Left ventricle myocardium superior (tissue), 1 donor: ENCODE data around the gene HPS1. TPM values are rescaled to one million over a fixed set of nuclear protein-coding genes. Genes with fewer than 3 reads are reported as not detected.

Experiments
- ATAC-seq: fragments of 200-7000 bp; cut with Tn5 transposase; one replicate; pipeline ENCODE4 v1.9.1; 2020; ENCODE audit warnings: mild to moderate bottlenecking, moderate library complexity
- DNase-seq: peaks from one replicate; pipeline ENCODE4 v3.0.0-alpha.2; 2020
- intact Hi-C: fragments of 100-400 bp; cut with micrococcal nuclease; formaldehyde crosslinking; loops from one replicate; pipeline ENCODE4 v1.11.0; 2022
- total RNA-seq: library from RNA; stranded (reverse); fragmentation: NEBNext Ultra II Directional; extraction: Animal tissue kit (Norgen Biotek cat#: 25700); gene quantifications from one replicate; pipeline ENCODE4 v1.2.1, GENCODE V29; 2021
- donor health status: DM: no; HTN: yes; CAD: no; lungs with severe emphysema.

The HPS1 gene
- total RNA-seq, 1 donor from 2014 or later = 28.9 TPM

DNA sequence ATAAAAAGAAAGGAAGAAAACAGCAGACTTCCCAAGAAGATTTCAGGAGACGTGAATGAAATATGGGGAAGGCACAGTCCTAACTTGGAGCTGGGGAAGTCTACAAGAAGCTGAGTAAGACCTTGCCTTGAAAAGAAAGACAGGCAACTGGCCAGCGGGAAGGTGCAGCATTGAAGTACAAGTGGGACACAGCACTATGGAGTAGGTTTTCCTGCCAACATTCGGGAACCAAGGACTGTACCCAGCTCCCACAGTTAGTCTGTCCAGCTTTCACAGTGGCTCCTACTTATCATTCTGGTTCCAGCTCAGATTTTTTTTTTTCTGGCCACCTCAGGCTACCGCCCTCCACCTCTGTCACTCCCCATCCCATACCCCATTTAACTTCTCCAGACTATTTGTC, 10.0 kb downstream of the HPS1 start:
- intact Hi-C loops = no loop called here
- peak; percentile 91 for ATAC-seq

DNA sequence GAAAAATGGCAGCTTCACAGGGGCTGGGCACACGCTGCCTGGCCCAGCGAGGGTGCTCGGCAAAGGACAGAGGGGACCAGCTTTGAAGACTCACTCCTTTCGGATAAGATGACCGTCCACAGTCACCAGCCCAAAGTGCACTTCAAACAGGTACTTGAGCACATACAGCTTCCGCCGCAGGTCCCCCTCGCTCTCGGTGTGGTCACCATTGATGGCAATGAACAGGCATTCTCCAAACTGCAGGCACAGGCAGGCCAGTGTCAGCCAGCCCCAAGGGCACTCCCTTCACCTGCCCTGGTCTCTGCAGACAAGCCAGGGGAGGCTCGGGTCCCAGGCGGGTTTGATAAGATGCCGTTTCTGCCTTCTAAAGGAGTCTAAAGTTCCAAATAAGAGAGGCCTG, 11.6 kb downstream of the HPS1 start:
- ATAC-seq (no peak), DNase-seq (no peak)
- intact Hi-C loops = no loop called here

More for the DNA sequence above, 10.0 kb downstream of the HPS1 start:
- DNase-seq = no peak

DNA sequence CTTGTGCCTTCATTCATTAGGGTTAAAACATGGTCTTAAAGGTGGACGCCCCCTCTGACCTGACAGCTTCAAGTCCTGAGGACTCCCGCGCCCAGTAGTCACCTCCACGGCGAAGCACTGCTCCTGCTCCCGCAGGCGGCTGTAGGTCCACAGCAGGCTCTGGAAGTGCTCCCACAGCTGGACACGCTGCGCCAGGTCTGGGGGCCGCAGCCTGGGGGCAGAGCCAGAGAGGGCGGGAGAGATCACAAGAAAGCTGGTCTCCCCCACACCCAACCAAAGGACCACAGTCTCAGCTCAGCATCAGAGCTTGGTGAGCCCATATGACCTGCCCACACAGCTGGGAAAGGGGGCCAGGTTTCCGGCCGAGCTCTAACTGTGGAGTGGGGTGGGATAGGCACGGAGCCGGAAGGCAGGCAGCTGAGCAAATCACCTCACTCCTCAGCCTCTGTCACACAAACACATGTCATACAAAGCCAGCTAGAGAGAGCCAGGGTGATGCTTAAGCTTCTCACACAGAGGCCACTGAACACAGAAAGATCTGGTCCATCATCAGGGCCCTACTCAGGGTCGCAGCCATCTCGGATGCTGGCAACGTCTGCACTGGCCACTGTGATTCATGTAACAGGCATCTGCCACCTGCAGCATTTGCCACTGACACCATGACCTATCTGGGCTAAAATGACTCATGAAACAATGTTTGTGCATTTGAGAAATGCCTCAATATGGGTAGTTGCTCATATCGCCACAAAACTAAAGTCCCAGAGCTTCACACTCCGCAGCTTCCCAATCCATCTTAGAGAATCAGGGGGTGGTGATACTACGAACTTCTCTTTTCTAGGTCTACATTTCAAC, 12.6 kb downstream of the HPS1 start:
- ATAC-seq (no peak), DNase-seq (no peak)
- intact Hi-C loops = no loop called here

DNA sequence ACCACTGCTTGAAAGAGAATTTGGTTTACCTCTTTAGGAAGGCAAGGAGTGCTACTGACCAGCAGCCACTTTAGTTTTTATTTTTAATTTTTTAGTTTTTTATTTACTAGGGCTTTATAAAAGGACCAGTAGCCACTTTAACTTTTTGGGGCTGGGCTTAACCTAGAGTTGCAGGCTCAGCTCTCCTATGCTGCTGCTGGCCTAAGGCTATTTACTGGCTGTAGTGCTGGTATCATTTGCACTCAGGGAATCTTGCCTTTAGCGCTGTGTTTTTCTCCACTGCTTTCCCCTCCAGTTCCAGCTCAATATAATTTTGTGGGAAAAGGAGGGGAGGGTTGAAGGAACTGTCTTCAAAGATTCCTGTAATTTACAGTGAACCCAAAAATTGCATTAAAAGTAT, 13.4 kb downstream of the HPS1 start:
- DNase-seq (no peak), ATAC-seq (no peak)
- intact Hi-C loops = no loop called here

DNA sequence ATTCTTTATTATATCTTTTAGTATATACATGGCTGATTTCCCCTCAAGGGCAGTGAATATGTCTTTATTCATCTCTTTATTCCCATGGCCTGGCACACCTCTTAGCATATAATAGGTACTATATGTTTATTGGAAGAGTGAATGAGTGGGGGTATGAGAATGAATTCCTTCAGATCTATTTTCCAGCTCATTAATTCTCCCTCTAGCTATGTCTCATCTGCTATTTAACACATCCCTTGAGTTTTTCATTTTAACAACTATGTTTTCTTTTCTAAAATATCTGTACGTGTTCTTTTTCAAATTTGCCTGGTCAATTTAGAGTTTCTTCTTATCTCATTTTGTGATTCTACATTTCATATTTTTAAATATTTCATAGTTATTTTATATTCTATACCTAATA, 14.4 kb downstream of the HPS1 start:
- intact Hi-C loops = no loop called here
- ATAC-seq (no peak), DNase-seq (no peak)

DNA sequence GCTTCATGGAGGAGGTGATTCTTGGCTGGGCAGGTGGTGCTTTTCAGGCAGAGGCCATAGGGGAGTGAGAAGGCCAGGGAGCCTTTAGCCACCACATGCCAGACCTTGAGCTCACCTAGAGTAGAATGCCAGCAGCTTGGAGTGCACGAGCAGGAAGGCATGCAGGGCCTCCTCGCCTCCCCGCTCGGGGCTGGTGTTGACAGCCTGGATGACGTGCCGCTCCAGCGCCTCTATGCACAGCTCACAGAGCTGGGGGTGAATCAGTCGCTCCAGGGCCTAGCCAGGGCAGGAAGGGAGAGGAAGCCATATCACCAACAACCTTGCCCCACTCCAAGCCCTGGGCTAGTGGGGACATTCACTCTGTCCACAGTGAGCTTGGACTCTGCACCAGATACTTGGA, 15.7 kb downstream of the HPS1 start:
- DNase-seq = peak; percentile 88
- ATAC-seq = peak; percentile 98

DNA sequence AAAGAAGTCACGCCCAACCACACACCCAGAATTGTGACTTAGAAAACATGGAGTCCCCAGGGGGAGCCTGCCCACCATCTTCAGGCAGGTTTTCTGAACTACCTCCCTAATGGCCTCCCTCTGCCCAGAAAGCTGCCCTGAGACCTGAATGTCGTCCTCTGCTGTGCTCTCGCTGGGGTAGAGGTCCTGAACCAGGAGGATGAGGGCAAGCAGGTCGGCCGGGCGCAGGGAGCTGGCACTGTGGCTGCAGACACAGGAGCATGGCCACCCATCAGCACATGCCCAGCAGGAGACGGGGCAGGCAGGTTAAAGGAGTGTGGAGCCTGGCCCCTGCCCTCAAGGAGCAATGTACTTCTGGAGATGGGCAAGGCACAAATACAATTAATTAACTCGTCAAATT, 16.3 kb downstream of the HPS1 start:
- no peak for DNase-seq
- ATAC-seq = no peak
- intact Hi-C loops = no loop called here

More for the DNA sequence above, 15.7 kb downstream of the HPS1 start:
- intact Hi-C loops = no loop called here

DNA sequence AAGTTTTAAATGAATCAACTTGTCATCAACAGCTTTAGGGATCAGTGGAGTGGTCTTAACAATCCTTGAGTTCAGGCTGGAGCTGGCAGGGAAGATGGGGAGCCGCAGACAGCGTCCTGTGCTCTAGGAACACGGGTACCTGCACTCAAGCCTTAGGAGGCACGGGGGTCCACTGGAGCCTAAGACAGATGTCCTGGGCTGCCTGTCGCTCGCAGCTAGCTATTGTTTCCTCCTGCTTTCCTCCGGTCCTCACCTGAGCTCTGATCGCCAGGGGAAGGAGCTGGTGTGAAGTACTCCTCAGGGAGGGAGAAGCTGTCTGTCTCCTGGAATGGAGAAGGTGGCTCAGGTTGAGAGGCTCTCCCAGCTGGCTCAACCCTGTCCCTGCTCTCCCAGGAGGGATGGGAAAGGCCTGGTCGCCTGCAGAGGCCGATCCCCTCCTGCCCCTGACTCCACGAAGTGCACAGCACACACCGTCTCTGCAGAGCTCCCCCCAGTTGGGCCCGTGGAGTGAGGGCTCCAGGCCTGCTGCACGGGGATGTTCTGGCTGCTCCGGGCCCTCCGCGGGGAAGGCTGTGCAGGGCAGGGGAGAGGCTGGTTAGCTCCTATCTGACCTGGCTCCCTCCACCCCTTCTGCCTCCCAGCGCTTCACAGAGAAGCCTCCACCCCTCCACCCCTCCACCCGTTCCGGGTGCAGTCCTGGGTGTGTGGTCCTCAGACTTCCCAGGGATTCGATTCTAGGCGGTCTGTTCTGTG, 17.2 kb downstream of the HPS1 start:
- ATAC-seq (no peak), DNase-seq (no peak)
- intact Hi-C loops = no loop called here

DNA sequence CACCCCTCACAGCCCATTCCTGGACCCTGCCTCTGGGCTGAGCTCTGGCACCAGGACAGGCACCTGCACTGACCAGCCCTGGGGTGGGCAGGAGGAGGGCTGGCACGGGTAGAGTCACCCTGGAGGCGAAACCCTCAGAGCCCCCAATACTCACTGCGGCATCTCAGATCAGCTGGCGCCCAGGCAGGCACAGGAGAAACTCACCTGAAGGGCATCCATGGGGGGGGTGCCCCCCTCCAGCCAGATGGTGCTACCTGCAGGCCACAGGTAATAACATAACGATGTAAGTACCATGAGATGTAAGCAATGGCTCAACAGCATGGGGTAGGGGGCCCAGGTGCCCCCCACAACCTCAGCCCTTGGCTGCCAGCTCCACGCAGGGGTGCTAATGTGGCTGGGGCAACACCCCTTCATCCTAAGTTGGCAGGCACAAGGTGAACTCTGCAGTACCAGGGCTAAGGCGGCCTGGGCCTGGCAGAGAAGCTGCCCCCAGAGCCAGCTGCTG, 19.7 kb downstream of the HPS1 start:
- ATAC-seq (no peak), DNase-seq (no peak)
- intact Hi-C loops = no loop called here

DNA sequence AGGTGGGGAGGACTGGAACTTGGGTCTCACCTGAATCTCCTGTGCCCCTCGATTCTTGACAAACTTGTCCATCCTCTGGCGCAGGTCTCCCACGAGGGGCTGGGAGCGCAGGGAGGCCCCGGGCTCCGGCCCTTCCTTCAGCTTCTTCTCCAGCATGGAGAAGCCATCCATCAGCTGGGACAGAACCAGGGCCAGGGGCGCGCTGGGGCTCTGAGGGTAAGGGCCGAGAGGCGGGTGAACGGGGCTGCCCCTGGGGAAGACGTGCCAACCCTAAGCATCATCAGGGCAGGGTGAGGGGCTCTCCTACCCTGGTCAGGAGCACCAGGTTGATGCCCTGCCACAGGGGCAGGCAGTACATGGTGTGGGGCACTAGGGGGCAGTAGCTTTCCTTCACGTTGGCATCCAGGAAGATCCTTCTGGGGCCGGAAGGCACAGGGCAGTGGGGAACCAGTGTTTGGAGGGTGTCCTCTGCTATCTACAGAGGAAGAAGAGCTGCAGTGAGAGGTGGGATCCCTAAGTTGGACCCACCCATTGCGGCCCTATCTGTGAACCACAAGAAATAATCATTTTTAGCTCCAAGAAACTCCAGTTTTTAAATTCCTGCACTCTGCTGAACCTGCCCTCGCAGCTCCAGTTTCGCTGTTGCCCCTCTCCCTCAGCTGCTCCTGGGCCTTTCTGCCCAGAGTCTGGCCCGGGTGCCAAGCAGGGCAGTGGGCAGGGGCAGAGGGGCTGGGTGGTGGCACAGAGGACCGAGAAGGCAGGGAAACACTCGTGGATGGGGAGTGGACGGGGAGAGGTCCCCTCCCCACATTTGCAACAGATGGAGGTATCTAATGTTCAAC, 21.0 kb downstream of the HPS1 start:
- ATAC-seq (peak; percentile 60), DNase-seq (peak; percentile 61)
- intact Hi-C loops = no loop called here

DNA sequence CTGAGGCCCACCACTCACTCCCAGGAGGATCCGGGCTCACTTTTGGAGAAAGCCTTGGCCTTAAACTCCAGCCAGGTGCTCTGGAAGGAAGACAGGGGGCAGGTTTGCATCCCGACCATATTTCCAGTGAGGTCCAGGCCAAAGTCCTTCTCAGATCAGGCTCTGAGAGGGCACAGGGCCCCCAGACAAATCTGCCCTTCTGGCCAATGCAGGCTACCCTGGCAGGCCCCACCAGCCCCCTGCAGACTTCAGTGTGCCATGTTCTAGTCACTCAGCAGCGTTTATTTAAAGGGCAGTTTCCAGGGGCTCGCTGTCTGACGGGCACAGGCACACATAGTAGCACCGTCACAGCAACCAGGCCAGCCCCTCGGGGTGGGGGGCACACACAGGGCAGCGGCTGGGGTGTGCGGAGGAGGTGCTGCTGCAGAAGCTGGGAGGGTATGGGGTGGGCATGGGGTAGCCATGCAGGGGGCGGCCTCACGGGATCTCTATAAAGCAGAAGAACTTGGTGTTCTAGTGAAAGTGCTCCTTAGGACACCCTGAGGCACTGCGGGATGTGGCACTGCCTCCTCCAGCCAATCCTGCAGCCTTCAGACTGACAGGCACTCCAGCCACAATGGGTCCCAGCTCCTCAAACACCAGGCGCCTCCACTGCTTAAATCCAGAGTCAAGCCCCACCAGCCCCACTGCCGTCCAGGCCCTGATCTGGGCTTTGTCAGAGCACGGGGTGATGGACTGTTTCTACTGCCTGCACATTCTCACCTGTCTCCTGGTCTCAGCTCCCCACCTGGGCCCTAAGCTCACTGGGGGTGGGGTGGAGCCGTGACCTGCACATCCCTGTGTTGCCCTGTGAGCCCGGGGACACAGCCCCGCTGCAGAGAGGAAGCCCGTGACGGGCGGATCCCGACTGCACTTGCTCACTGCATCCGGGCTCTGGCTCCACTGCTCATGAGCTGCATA, 22.2 kb downstream of the HPS1 start:
- intact Hi-C loops = no loop called here
- no peak for ATAC-seq
- DNase-seq = no peak

DNA sequence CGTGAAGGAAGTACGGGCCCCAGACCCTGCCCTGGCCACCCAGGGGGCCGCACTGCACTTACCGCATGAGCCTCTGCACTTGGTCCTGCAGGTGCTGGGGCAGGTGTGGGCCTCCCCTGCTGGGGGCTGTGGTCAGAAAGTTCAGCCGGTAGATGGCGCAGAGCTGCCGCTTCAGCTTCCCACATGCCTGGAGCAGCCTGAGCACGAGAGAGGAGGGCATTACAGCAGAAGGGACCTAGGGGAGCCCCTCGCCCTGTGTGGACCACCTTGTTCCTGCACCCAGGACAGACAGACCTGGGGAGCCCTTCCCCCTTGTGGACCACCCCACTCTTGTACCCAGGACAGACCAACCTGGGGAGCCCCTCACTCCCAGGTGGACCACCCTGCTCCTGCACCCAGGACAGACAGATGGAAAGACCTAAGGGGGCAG, 23.0 kb downstream of the HPS1 start:
- no peak for DNase-seq

DNA sequence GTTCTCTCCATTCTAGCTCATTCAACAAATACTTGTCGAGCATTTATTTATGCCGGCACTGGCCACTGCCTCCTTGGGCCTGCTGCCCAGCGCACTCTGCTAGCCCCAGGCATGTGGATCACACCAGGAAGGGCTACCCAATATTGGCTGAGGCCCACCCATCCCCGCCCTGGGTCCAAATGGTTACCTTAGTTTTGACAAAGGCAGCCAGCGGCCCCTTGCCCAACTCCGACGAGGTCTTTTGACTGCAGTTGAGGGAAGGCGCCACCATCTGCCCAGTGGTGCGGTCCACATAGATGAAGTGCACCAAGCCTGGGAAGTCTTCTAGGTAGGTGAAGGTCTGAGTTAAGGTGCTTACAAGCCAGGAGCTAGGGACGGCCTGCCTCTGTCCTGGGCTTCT, 24.6 kb downstream of the HPS1 start:
- ATAC-seq (no peak), DNase-seq (no peak)
- intact Hi-C loops = no loop called here

More for the DNA sequence above, 23.0 kb downstream of the HPS1 start:
- intact Hi-C loops = no loop called here
- peak; percentile 35 for ATAC-seq

DNA sequence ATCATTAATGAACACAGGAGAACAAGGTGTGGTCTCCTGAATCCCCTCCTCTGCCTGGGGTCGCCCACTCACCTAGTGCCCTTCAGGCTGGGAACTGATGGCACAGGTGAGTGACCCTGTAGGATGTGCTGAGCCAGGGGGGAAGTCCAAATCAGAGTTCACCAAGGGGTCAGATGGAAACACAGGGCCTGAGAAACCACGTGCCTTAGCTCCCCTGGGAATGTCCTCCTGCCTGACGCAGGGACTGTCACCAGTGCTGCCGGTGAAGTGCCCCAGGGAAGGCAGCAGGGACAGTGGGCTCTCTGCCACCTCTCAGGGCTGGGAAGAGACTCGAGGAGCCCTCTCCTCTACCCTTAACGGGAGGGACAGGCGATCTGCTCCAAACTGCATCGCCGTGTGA, 25.9 kb downstream of the HPS1 start:
- peak; percentile 81 for ATAC-seq
- intact Hi-C loops = no loop called here
- peak; percentile 70 for DNase-seq

DNA sequence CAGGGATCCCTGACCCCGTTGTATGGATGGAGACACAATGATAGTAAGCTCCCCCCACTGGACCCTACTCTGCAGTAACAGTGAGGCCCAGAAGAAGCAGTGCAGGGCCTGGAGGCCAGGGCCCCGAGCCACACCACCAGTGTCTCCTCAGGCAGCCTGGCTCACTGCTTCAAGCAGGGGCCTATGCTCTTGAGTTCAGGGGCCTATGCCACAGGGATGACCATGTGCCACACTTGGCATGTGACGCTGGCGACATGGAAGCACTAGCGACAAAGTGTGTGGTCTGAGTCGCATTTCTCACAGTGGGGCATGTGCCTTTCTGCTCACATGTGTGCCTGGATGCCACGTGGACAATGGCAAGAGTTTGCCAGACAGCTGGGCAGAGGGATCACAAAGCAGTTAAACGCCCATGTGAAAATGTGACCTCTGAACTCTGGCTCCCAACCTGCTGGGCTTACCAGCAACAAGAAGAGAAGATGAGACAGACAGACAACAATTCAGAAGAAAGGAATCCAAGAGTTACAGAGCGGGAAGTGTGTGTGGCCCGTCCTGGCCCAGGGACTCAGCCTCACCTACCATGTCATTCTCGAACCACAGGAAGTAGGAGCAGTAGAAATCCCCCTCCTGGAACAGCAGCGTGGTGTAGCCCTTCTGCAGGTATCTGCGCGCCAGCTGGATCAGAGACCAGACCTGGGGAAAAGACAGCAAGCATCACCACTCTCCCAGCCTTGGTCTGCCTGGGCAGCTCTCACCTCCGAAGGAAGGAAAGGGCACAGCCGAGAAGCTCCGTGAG, 27.1 kb downstream of the HPS1 start:
- DNase-seq (no peak), ATAC-seq (no peak)
- intact Hi-C loops = no loop called here

DNA sequence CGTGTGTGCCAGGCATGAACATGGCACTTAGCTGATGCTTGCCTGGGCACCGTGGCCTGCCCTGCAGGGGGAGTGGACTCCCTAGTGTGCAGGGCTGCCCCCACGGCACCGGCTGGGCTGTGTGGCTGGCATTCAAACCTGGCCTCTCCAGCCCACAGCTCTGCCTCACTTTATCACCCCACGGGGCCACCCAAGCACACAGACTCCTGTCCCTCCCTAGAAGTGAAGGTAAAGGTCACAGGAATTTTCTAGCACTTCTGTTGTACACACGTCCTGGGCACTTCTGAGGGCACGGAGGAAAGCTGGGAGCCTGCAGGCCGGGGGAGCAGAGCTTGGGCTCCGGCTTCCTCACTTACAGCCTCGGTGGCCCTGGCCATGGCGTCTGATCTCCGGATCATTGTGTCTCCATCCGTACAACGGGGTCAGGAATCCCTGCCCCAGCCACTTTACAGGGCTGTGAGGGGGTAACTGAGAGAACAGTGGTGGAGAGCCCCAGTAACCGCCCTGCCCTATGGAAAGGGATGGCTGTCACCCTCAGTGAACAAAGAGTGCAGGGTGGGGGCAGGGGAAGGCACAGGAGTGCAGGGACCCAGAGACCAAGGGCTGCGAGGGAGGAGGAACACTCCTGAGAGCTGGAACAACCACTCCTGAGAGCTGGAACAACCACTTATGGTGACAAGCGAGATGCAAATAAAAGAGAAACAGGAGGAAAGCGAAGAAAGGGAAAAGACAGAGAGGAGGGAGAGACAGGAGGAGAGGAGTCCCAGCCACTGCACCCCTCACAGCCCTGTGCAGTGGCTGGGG, 27.9 kb downstream of the HPS1 start:
- no peak for DNase-seq
- intact Hi-C loops = no loop called here
- ATAC-seq = no peak
